Upper lobe of right lung (tissue), 1 donor: ENCODE measurements around the gene AHCTF1. TPM values are rescaled to one million over a fixed set of nuclear protein-coding genes. Genes with fewer than 3 reads are reported as not detected.

Experiments
- ATAC-seq: fragments of 200-7000 bp; cut with Tn5 transposase; one replicate; pipeline ENCODE4 v1.9.1; 2020; ENCODE audit warnings: mild to moderate bottlenecking, moderate library complexity
- DNase-seq: peaks from one replicate; pipeline ENCODE4 v3.0.0-alpha.2; 2020
- H3K27ac ChIP-seq: fragments of 200-600 bp; one replicate; pipeline ENCODE4 v1.8.0; 2022
- H3K27me3 ChIP-seq: fragments of 200-600 bp; one replicate; pipeline ENCODE4 v1.8.0; 2022; ENCODE audit warnings: mild to moderate bottlenecking
- H3K36me3 ChIP-seq: fragments of 200-600 bp; one replicate; pipeline ENCODE4 v1.8.0; 2022
- H3K4me1 ChIP-seq: fragments of 200-600 bp; one replicate; pipeline ENCODE4 v1.8.0; 2022
- H3K4me3 ChIP-seq: fragments of 200-600 bp; one replicate; pipeline ENCODE4 v1.8.0; 2022; ENCODE audit warnings: mild to moderate bottlenecking
- H3K9me3 ChIP-seq: fragments of 200-600 bp; one replicate; pipeline ENCODE4 v1.8.0; 2022
- intact Hi-C: fragments of 100-400 bp; cut with DNase I; formaldehyde crosslinking; loops from one replicate; pipeline ENCODE4 v1.11.0; 2022
- total RNA-seq: library from RNA; stranded (reverse); fragmentation: NEBNext Ultra II Directional; extraction: Animal tissue kit (Norgen Biotek cat#: 25700); gene quantifications from one replicate; pipeline ENCODE4 v1.2.1, GENCODE V29; 2021
- TF ChIP-seq, protein P1 (sequence below): fragments of 200-600 bp; IDR thresholded peaks from one replicate; pipeline ENCODE4 v1.8.0; 2022; ENCODE audit warnings: antibody characterized with exemption
- donor health status: DM: no; HTN: yes; CAD: no; lungs with severe emphysema.

Gene AHCTF1
- total RNA-seq, 1 donor from 2014 or later, result 28.8 TPM

DNA sequence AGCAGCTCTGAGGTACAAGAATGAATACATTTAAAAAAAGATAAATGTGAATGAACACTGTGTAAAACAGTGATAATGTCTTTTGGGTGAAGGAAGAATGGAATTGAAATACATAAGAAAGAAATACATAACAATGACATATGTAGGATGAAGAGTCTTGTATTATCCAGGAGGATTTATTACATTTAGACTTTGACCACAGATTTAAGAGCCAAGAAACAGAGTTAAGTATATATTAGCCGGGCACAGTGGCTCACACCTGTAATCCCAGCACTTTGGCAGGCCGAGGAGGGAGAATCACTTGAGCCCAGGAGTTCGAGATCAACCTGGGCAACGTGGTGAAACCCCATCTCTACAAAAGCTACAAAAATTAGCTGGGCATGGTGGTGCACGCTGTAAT, 127.9 kb downstream of the AHCTF1 start:
- Histone ChIP-seq H3K9me3 (no peaks in the 10 kb centered on the region), H3K36me3 (no peaks in the 10 kb centered on the region), H3K4me3 (no peak overlapping the region), H3K4me1 (no peaks in the 10 kb centered on the region), H3K27ac (no peak overlapping the region), H3K27me3 (peaks cover under 1% of the 10 kb centered on the region)
- TF ChIP-seq, protein P1, sequence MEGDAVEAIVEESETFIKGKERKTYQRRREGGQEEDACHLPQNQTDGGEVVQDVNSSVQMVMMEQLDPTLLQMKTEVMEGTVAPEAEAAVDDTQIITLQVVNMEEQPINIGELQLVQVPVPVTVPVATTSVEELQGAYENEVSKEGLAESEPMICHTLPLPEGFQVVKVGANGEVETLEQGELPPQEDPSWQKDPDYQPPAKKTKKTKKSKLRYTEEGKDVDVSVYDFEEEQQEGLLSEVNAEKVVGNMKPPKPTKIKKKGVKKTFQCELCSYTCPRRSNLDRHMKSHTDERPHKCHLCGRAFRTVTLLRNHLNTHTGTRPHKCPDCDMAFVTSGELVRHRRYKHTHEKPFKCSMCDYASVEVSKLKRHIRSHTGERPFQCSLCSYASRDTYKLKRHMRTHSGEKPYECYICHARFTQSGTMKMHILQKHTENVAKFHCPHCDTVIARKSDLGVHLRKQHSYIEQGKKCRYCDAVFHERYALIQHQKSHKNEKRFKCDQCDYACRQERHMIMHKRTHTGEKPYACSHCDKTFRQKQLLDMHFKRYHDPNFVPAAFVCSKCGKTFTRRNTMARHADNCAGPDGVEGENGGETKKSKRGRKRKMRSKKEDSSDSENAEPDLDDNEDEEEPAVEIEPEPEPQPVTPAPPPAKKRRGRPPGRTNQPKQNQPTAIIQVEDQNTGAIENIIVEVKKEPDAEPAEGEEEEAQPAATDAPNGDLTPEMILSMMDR, result no peak
- intact Hi-C loops, result no loop called here
- DNase-seq (no peak), ATAC-seq (no peak)

DNA sequence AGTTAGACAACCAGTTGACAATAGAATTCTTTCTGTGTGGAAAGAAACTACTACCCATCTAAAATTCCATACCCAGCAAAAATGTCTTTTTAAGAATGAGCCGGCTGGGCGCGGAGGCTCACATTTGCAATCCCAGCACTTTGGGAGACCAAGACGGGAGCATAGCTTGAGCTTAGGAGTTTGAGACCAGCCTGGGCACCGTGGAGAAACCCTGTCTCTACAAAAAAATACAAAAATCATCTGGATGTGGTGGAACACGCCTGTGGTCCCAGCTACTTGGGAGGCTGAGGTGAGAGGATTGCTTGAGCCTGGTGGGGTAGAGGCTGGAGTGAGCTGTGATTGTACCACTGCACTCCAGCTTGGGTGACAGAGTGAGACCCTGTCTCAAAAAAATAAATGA, 128.4 kb downstream of the AHCTF1 start:
- H3K27me3 ChIP-seq, result peaks cover 5% of the 10 kb centered on the region
- H3K4me1 ChIP-seq, result no peaks in the 10 kb centered on the region
- H3K36me3 ChIP-seq, result no peaks in the 10 kb centered on the region
- no peaks in the 10 kb centered on the region for H3K9me3 ChIP-seq
- DNase-seq (no peak), ATAC-seq (no peak)
- no peak overlapping the region for H3K27ac ChIP-seq
- TF ChIP-seq, protein P1, result no peak
- no peak overlapping the region for H3K4me3 ChIP-seq
- intact Hi-C loops, result no loop called here

DNA sequence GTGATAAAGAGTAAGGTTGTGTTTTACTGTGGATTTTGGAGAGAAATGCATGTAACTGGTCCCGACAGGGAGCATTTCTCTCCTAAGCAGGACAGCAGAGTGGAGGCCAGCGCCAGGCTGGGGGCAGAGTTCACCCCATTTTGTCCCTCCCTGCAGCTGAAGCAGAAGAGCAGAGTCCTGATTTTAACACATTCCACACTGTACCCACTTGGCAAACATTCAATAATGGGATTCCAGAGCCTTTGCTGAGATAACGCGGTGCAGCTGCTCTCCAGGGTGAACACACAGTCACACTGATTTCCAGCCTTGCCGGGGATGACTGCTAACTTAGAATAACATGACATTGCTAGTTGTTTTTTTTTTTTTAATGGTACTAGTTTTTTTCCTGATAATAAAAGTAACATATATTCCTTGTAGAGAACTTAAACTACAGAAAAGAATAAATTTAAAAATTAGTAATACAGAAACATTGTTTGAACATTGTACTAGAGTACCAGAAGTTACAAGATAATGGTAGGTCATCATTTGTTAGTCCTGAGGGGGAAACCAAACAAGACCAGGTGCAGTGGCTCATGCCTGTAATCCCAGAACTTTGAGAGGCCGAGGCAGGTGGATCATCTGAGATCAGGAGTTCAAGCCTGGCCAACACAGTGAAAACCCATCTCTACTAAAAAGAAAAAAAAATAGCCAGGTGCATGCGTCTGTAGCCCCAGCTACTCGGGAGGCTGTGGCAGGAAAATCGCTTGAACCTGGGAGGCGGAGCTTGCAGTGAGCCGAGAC, 130.3 kb downstream of the AHCTF1 start:
- Histone ChIP-seq H3K9me3 (no peaks in the 10 kb centered on the region), H3K36me3 (no peaks in the 10 kb centered on the region), H3K4me1 (no peaks in the 10 kb centered on the region), H3K27me3 (peaks cover 8% of the 10 kb centered on the region), H3K4me3 (no peak overlapping the region), H3K27ac (no peak overlapping the region)
- TF ChIP-seq, protein P1, result no peak
- intact Hi-C loops, result no loop called here
- no peak for ATAC-seq
- no peak for DNase-seq

DNA sequence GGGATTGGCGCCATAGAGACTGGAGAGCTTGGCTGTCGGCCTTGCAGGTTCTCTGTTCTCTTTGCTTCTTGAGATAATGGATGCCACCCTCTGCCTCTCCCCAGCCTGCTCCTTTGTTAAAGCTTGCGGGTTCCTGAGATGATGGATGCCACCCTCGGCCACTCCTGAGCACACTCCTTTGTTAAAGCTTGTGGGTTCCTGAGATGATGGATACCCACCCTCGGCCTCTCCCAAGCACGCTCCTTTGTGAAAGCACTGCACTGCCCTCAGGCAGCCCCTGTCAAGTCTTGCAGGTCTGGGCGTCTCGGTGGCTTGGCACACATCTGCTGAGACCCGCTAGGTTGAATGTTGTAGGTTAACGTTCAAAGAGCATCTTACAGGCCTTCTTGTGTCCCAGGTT, 131.0 kb downstream of the AHCTF1 start:
- no peak for DNase-seq
- H3K4me3 ChIP-seq, result no peak overlapping the region
- peaks cover 8% of the 10 kb centered on the region for H3K27me3 ChIP-seq
- H3K4me1 ChIP-seq, result no peaks in the 10 kb centered on the region
- no peak overlapping the region for H3K27ac ChIP-seq
- TF ChIP-seq, protein P1, result no peak
- no peaks in the 10 kb centered on the region for H3K9me3 ChIP-seq
- no peaks in the 10 kb centered on the region for H3K36me3 ChIP-seq
- intact Hi-C loops, result no loop called here
- ATAC-seq, result no peak

DNA sequence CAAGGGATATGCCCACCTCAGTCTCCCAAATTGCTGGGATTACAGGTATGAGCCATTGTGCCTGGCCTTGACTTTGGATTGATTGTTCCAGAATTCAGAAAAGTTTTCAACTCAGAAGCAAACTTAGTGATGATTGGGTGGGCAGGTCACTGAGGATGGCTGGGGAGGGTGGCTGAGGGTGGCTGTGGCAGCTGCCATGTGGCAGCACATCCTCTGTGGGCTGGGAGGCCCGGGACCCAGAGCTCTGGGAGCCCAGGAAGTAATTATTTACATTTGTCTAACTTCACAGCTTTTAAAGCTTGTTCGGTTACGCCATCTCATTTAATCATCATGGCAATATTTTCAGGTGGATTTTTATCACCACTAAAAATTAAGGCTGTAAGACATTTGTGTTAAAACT, 131.4 kb downstream of the AHCTF1 start:
- DNase-seq (no peak), ATAC-seq (no peak)
- no peak overlapping the region for H3K27ac ChIP-seq
- no peak overlapping the region for H3K4me3 ChIP-seq
- no peaks in the 10 kb centered on the region for H3K4me1 ChIP-seq
- H3K36me3 ChIP-seq, result no peaks in the 10 kb centered on the region
- TF ChIP-seq, protein P1, result no peak
- peaks cover 8% of the 10 kb centered on the region for H3K27me3 ChIP-seq
- intact Hi-C loops, result no loop called here
- H3K9me3 ChIP-seq, result no peaks in the 10 kb centered on the region
